OCI-LY1 (cell line): ENCODE data around the gene PRRG2.

ENCODE experiments used
- EZH2 ChIP-seq: fragments of 200-600 bp; sonication (generic), shearing (Covaris generic); IDR thresholded peaks from 2 replicates; pipeline ENCODE4 v1.8.0; 2017; ENCODE audit warnings: borderline replicate concordance, mixed run types, mild to moderate bottlenecking, antibody characterized with exemption, low read length, moderate library complexity, mixed read lengths
- TF ChIP-seq, protein P1 (sequence below): fragments of 200-600 bp; sonication (generic), shearing (Covaris generic); IDR thresholded peaks from 2 replicates; pipeline ENCODE4 v1.5.1; 2017; ENCODE audit warnings: mild to moderate bottlenecking, antibody characterized with exemption, low read length, moderate library complexity, mixed read lengths

DNA sequence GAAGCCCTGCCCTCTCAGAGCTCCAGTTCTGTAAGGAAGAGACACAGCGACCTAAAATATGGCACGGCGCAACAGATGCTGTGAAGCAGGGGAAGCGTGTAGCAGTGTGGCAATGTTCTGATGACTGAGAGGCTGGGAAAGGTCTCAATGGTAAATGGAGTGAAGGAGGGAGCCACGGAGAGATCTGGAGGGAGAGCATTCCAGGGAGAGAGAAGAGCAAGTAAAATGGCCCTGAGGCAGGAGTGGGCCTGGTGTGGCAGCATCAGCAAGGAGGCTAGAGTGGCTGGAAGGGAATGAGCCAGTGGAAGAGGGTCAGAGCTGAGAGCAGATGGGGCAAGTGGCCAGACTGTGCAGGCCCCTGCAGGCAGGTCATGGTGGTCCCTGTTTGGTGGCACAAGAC lies 37.0 kb upstream of the PRRG2 start:
- TF ChIP-seq, protein P1, sequence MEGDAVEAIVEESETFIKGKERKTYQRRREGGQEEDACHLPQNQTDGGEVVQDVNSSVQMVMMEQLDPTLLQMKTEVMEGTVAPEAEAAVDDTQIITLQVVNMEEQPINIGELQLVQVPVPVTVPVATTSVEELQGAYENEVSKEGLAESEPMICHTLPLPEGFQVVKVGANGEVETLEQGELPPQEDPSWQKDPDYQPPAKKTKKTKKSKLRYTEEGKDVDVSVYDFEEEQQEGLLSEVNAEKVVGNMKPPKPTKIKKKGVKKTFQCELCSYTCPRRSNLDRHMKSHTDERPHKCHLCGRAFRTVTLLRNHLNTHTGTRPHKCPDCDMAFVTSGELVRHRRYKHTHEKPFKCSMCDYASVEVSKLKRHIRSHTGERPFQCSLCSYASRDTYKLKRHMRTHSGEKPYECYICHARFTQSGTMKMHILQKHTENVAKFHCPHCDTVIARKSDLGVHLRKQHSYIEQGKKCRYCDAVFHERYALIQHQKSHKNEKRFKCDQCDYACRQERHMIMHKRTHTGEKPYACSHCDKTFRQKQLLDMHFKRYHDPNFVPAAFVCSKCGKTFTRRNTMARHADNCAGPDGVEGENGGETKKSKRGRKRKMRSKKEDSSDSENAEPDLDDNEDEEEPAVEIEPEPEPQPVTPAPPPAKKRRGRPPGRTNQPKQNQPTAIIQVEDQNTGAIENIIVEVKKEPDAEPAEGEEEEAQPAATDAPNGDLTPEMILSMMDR, result no peak
- no peak for TF ChIP-seq EZH2
